ENCODE data around the gene APOD.

DNA sequence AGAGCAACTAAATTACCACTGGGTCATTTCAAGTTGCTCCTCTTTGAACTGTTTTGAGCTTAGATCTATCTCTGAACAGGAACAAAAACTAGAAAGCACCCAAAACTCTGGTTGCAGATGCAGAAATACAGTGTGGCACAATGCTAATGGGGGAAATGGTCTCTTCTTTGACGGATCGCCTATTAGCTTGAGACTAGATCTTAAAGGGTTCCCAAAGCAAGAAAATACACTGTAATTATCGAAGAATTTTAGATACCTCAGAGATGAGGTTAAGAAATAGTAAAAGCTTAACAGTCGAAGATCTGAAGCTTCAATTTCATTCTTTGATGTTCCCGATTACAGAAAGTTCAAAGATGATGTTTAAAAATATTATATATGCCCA is 41.4 kb downstream of the APOD start:
- TF ChIP-seq, protein P1, sequence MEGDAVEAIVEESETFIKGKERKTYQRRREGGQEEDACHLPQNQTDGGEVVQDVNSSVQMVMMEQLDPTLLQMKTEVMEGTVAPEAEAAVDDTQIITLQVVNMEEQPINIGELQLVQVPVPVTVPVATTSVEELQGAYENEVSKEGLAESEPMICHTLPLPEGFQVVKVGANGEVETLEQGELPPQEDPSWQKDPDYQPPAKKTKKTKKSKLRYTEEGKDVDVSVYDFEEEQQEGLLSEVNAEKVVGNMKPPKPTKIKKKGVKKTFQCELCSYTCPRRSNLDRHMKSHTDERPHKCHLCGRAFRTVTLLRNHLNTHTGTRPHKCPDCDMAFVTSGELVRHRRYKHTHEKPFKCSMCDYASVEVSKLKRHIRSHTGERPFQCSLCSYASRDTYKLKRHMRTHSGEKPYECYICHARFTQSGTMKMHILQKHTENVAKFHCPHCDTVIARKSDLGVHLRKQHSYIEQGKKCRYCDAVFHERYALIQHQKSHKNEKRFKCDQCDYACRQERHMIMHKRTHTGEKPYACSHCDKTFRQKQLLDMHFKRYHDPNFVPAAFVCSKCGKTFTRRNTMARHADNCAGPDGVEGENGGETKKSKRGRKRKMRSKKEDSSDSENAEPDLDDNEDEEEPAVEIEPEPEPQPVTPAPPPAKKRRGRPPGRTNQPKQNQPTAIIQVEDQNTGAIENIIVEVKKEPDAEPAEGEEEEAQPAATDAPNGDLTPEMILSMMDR (IDR thresholded peaks at IDR 0.05; ENCODE audit: low read length): no peak
- TF ChIP-seq EZH2 (optimal IDR thresholded peaks at IDR 0.05; ENCODE audit: low read depth, low read length) (no peak), EZH2phosphoT487 (IDR thresholded peaks at IDR 0.05; ENCODE audit: low read length) (no peak)

All from MM.1S (cell line).